NCI-H1105 treated with DMSO at 0.1 percent for 48 hours (cell line): ENCODE measurements around the gene EMP2.
"Not testable (repeated sequence)": the region's sequence is repeated elsewhere in the genome, so short reads cannot be mapped to it uniquely, and the experiment has no call there.

ENCODE experiments used
- DNase-seq: peaks from one replicate; lab custom pipeline; 2025; lab: John Stamatoyannopoulos, UW

Gene EMP2, protein sequence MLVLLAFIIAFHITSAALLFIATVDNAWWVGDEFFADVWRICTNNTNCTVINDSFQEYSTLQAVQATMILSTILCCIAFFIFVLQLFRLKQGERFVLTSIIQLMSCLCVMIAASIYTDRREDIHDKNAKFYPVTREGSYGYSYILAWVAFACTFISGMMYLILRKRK

DNA sequence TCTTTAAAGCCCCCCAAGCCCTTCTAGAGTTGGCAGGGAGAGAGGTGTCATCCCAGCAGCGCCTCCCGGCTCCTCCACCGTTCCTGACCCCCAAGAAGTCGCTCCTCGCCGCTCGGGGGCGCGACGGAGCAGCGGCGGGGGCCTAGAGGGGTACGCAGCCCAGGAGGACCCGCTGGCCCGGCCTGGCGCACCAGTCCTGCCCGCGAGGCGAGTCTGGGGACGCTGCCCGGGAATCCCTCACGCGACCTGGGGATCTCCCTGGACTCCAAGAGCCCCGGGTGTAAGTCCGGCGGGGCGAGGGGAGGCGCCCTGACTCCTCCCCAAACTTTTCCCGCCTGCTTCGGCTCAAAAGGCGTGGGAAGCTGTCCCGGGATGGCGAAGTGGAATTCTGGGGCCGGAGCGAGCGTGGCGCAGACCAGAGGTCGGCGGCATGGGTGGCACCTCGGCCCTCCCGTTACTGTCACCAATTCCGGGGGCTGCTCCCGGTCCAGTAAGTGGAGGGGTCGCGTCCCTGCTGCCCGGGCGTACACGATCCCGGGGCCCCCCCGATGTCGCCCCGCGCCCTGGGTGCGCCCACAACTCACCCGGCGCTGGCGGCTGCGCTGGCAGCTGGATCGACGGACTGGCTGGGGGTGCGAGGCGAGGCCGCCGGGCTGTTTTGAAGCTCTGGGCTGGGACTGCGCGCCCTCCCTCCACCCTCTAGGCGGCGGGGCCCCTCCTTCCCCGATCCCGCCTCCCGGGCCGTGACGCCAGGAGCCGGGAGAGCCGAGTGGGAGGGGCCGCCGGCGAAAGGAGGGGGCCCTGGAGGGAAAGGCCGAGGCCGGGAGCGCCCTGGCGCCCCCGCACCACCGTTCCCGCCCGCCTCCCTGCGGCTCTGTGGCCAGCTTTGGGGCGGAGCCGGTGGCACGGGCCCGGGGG is at the start of gene EMP2:
Gene EMP2, minus strand, starts transcription at position 634 of the 918 bp plus-strand sequence. CDS start 32,981 bp downstream, outside the sequence.
- peak; percentile 77 for DNase-seq

DNA sequence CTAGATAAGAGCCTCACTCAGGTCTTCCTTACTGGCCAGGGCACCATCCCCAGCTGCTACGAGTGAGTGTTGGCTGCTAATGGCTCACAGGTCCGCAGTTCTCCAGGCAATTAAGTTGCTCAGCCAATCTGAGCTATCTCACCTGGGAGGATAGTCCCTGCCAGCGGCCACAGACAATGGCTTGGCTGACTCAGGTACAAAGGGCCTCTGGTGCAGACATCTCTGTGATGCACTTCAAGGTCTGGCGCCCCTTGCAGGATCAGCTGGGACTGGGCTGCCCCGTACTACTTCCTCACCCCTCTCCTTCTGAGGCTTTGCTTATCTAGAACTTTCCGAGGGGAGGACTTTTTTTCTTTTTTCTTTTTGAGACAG is 49.2 kb upstream of the EMP2 start:
- DNase-seq: no peak

DNA sequence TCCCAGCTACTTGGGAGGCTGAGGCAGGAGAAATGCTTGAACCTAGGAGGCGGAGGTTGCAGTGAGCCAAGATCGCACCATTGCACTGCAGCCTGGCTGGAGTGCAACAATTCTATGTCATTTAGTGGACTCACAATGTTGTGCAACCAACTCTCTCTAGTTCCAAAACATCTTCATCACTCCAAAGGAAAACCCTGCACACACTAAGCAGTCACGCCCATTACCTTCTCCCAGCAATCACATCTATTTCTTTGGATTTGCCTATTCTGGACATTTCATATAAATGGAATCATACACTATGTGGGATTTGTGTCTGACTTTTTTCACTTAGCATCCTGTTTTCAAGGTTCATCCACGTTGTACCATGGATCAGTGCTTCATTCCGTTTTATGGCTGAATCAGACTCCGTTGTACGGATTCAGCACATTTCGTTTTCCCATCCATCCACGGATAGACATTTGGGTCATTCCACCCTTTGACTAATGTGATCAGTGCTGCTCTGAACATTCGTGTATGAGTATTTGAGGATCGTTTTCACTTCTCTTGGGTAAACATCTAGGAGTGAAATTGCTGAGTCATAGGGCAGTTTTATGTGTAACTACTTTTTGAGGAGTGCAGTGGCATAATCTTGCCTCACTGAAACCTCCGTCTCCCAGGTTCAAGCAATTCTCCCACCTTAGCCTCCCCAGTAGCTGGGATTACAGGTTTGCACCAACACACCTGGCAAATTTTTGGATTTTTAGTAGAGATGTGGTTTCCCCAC is 45.4 kb upstream of the EMP2 start:
- DNase-seq: no peak

DNA sequence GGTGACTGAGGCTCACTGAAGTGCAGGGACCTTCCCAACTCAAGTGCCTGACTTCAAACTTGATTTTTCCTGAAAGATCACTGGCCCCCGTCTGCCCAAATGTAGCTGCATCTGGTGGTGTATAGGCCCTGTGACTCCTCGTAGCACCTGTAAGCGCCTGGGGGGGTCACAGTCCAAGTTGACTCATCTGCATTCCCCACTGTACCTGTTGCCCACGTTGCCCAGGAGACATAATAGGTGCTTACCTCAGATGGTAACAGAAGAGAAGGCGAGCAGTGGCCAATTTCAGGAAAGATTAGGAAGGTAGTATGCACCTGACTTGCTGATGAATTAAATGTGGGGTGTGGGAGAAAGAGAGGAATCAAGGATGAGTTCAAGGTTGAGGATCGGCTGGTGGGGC is 44.1 kb upstream of the EMP2 start:
- no peak for DNase-seq

DNA sequence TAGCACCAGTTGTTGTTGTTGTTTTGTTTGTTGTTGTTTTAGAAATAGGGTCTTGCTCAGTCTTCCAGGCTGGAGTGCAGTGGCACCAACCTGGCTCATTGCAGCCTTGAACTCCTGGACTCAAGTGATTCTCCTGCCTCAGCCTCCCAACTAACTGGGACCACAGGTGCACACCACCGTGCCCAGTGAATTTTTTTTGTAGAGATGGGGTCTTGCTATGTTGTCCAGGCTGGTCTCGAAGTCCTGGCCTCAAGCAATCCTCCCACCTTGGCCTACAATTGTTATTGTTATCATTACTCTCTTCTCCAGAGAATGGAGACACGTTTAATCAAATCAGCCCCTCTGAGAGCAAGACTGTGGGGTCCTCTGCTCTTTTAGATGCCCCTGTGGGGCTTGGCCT is 42.7 kb upstream of the EMP2 start:
- DNase-seq: no peak

DNA sequence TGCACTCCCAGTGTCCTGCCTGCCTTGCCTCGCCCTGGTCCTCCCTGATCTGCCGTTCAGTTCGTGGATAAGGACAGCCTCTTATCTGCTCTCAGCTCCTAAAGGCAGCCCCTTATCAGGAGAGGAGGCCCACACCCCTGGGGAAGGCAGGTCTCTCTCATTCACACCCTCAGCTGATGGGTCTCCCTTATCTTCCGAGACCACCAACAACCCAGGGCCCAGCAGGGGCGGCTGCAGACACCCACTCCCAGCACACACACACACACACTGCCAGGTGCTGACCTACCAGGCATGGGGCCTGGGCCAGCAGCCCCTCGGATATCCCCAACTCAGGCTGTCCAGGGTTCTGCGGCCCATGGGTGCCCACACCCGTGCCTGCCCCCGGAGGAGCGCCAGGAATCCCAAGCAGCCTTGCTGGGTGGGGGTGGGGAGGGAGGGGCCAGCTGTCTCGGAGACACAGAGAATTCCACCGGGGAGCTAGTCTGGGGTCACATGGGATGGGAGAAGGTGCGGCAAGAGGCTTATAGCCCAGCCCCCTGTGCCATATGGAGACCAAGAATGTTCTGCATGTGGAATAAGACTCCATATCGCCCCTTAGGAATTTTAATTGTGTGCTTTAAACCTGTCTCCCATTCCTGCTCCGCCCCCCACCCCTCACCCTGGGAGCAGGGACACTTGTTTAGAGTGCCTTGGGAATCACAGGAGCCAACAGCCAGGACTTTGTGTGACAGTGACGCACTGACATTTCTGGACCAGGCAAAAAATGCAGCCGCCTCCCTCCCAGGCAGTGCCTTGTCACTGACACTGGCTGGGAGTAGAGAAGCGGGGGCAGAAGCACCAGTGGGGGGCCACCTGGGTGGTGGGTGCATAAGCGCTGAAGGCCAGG is 41.9 kb upstream of the EMP2 start:
- DNase-seq: no peak

DNA sequence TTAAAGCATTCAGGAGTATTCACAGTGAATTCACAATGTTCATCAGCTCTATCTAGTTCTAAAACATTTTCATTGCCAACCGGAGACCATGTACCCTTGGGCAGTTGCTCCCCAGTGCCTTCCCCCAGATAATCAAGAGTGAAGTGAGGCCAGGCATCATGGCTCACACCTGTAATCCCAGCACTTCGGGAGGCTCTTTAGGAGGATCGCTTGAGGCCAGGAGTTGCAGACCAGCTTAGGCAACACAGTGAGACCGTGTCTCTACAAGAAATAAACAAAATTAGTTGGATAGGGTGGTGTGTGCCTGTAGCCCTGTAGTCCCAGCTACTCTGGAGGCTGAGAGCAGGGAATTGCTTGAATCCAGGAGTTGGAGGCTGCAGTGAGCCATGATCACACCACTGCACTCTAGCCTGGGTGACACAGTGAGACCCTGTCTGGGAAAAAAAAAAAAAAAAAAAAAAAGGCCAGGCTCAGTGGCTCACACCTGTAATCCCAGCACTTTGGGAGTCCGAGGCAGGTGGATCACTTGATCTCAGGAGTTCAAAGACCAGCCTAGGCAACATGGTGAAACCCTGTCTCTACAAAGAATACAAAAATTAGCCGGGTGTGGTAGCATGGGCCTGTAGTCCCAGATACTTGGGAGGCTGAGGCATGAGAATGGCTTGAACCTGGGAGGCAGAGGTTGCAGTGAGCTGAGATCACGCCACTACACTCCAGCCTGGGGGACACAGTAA is 41.0 kb upstream of the EMP2 start:
- not testable (repeated sequence) for DNase-seq

DNA sequence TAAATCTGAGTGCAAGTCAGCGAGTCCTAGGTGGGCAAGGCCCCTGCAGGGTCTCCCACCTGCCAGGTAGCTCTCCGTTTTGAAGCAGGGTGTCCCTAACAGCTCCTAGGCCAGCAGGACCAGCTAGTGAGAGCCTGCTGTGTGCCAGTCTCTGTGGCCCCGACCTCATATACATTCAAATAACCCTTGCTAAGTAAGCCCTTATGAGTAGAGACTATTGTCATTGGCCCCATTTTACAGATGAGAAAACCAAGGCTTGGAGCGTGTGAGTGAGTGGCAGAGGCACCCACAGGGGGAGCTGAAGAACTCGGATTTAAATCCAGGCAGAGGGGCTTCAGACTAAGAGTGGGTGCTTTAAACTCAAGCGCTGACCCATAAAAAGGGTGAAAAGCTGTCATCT is 39.7 kb upstream of the EMP2 start:
- no peak for DNase-seq

DNA sequence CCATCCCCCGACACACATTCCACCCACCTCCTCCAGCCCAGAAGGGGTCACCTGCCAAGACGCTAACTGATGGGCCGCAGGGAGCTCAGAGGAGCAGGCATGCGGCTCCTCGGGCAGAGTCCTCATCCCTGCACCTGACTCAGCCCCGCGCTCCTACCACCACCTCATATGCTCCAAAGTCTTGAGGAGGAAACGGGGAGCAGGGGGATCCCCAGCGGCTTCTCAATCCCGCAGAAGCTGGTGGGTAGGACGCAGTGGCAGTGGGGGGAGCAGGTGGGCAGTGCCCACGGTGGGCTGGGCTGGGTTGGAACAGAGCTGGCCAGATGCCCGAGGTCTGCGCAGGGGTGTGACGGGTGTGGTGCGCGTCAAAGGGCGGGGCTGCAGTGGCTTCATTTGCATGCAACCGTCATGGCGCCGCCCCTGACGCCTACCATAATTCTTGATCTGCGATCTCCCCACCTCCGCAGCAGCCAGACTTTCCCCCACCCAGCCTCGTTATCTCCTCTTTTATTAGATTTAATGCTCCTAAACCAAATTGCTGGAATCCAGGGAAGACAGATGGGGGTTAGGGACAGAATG is 39.0 kb upstream of the EMP2 start:
- DNase-seq: no peak

DNA sequence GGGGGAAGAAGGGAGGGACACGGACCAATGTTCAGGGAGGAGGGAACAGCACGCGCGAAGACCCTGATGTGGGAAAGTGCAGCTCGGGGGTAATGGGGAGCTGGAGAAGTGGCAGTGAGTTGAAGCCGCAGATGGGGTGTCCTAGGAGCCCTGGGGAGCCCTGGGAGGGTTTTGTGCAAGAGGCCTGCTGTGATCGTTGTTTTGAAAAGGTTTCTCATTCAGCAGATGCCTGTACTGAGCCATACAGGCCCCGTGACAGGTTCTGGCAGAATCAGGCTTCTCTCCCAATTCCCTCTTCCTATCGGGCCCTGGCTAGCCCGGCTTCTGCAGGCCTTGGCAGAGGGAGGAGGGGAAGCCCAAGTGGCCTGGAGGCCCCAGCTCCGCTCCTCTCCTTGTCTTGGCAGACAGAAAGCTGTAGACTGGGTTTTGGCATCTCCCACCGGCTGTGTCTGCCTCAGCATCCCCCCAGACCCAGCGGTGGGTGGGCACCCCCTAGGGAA is 38.4 kb upstream of the EMP2 start:
- DNase-seq: no peak

DNA sequence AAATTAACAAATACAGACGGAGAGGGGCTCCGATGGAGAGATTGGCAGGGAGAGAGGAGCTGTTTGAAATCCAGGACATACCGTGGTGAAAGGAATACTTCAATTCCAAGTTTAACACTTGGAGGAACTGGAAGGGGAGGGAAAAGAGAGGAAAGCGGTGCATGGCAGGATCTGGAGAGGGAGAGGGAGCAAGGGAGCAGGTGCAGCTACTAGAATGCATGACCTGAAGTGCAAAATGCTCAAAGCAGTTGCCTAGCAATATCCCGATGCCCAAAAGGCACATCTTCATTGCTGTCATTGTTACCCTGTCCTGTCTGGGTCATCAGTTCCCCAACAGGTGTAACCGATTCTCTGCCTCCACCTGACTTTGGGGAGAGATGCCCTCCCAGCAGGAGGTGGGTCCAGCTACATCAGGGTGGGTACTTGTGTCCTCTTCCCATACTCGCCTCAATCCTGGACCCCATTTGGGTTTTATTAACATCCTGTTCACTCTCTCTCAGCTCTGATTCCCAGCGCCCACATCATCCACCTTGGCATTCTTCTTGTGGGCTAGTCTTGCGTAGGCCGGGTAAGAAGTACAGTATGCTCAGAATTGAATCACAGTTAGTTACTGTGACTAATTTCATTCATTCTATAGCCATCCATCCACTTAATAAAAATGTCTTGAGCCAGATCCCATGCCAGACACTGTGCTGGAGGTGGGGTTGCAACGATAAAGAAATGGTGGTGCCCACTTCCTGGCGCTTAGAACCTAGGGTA is 37.4 kb upstream of the EMP2 start:
- DNase-seq: peak; percentile 40

DNA sequence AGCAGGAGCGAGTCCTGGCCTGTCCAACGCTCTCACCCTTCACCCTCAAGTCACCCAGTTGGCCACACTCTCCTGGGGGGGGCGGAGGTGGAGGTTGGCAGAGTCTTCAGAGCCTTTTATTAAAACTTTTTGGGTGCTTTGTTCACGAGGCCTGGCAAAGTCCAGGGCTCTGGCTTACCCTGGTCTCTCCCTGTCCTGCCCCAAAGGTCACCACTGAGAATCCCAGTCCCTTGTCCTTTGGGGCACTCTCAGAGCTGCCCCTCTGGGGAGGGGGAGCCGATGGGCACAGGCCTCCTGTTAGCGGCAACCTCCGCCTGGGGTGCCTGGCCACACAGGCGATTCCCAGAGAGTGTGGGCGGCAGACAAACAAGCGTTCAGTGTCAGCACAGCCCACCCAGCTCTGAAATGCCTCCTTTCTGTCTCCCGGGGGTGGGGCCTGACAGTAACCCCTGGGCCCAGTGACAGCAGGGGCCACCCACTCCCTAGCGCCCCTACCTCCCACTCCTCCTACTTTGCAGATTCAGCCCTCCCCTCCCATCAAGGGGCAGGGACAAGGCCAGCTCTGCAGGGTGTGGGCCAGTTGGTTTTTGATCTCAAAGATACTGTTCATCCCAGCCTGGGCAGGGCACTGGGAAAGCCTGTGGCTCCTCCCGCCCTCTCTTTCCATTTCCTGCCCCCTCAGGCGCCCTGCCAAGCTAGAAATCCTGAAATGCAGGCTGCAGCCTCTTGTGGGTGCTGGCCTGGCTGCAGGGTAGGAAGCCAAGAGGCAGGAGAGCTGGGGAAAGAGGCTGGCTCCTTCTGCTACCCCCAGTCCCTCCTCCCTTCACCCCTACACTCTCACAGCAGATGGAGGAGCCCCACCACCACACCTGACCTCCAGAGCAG is 36.6 kb upstream of the EMP2 start:
- peak; percentile 79 for DNase-seq

DNA sequence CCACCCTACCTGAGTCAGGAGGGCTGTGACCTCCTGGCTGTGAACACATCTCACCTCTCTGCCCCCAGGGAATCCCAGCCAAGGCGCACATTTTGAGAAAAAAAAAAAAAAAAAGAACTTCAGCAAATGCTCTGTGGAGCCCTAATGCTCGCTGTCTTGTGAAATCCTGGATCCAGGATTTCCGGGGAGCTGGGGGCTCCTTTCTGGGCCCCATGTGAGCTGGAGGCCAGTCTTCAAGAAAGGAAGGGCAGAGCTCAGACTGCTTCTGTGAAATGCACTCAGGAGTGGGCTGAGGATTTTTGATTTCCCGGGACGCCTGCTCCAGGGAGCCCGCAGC is 36.0 kb upstream of the EMP2 start:
- no peak for DNase-seq

DNA sequence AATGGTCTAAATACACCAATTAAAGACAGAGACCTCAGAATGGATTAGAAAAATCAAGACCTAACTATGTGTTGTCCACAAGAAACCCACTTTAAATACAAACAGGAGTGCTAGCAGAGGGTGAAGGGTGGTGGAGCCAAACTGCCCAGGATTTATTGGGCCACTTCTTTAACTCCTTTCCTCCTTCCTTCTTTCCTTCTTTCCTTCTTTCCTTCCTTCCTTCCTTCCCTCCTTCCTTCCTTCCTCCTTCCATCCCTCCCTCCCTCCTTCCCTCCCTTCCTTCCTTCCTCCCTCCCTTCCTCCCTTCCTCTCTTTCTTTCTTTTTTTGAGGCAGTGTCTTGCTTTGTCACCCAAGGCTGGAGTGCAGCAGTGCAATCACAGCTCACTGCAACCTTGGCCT is 34.3 kb upstream of the EMP2 start:
- DNase-seq: no peak

DNA sequence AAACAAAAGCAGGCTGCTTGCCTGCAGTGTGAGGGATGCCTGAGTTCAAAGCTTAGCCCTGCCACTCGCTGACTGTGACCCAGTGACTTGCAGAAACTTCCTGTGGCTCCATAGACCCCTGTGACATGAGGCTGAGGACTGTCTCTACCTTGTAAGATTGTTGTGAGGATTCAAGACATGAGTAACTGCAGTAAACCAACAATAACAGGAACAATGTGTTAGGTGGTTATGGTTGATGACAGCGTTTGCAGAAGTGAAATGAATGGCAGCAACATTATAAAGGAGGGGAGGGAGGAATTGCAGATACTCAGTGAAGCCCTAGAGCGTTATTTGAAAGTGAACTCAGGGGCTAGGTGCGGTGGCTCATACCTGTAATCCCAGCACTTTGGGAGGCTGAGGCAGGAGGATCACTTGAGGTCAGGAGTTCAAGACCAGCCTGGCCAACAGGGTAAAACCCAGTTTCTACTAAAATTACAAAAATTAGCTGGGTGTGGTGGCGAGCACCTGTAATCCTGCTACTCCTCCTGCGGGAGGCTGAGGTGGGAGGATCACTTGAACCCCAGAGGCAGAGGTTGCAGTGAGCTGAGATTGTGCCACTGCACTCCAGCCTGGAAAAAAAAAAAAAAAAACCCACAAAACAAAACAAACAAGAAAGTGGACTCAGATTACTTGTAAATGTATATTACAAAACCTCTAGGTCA is 33.5 kb upstream of the EMP2 start:
- no peak for DNase-seq

DNA sequence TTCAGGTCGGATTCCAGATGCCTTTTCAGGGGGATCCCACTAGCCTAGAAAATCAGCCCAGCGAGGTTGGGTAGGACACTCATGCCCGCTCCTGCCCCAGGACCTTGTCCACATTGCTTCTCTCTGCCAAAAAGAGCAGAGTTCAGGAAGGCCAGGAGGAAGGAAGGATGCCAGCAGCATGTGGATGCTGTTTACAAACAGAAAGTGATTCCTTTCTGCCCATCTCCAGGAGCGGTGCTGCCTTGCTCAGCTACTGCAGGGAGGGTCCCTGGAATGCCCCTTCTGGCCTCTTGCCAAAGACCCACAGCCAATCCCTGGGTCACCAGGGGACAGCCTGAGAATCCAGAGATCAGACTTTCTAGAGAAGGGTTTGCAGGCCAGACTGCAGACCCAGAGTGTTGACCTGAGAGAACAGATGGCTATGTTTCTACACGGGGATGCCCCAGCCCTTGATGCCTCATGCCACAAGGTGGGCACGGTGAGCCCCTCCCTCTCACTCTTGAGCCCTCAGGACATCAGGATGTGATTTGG is 32.3 kb upstream of the EMP2 start:
- no peak for DNase-seq

DNA sequence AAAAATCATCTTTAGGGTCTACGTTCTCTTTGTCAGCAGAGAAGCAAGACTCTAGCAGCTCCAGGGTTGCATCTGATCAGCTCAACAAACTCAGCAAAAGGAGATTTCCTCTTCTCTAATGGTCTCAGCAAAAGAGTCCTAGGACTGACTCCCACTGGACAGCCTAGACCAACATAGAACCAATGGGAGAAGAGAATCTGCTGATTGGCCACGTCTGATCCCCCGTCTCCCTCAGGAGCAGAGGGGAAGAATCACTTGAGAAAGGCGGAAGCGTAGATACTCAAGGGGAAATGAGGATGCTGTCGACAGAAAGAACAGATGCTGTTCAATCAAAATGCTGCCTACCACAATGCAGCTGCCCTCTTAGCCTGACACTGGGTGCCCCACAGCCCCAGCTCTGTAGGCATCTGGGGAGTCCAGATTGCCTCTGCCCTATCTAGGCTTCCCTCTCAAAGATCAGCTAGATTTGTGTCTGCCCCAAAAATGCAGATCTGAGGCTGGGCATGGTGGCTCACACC is 31.5 kb upstream of the EMP2 start:
- no peak for DNase-seq
